Activated CD4-positive, alpha-beta memory T cell treated with anti-CD3 and anti-CD28 coated beads for 36 hours (primary cell): ENCODE data around the gene C22orf15. TPM values are rescaled to one million over a fixed set of nuclear protein-coding genes. Genes with fewer than 3 reads are reported as not detected.
A peak's percentile ranks its signal among the peaks of the same experiment; 100 is the strongest.

ENCODE experiments used
- CTCF ChIA-PET: fragments of 350-600 bp; sonication (Branson Sonifier 250); formaldehyde crosslinking; loops from one replicate; lab custom pipeline; 2021; ENCODE audit warnings: antibody characterized with exemption, inconsistent platforms; lab: Charles Lee
- POLR2A ChIA-PET: fragments of 350-600 bp; sonication (Branson Sonifier 250); formaldehyde crosslinking; loops from one replicate; lab custom pipeline; 2021; ENCODE audit warnings: antibody characterized with exemption; lab: Charles Lee
- DNase-seq: peaks from one replicate; pipeline ENCODE4 v3.0.0-alpha.2; 2020
- H3K27ac Mint-ChIP-seq: one replicate; pipeline ENCODE4 v1.8.0; 2021; ENCODE audit warnings: mixed read lengths
- H3K27me3 Mint-ChIP-seq: one replicate; pipeline ENCODE4 v1.8.0; 2021; ENCODE audit warnings: mixed read lengths
- H3K36me3 Mint-ChIP-seq: one replicate; pipeline ENCODE4 v1.8.0; 2021; ENCODE audit warnings: mixed read lengths
- H3K4me1 Mint-ChIP-seq: one replicate; pipeline ENCODE4 v1.8.0; 2021; ENCODE audit warnings: low read depth, mixed read lengths
- H3K4me3 Mint-ChIP-seq: one replicate; pipeline ENCODE4 v1.8.0; 2021; ENCODE audit warnings: mild to moderate bottlenecking, mixed read lengths
- H3K9me3 Mint-ChIP-seq: one replicate; pipeline ENCODE4 v1.8.0; 2021; ENCODE audit warnings: mixed read lengths
- intact Hi-C: fragments of 100-400 bp; cut with micrococcal nuclease; formaldehyde crosslinking; loops from one replicate; pipeline ENCODE4 v1.15.1; 2023
- total RNA-seq, 2 experiments: library from RNA; stranded (reverse); gene quantifications; one replicate each; pipeline ENCODE4 v1.2.3, GENCODE V29; 2021

Gene C22orf15
- total RNA-seq, 2 experiments from 2014 or later: 0.31 to 0.90 TPM

- Mint-ChIP-seq H3K9me3 (no peaks in the 10 kb centered on the region), H3K4me3 (no peak overlapping the region), H3K4me1 (peaks cover 18% of the 10 kb centered on the region), H3K36me3 (no peaks in the 10 kb centered on the region), H3K27me3 (no peaks in the 10 kb centered on the region), H3K27ac (no peak overlapping the region)
- intact Hi-C loops: no loop called here
- ChIA-PET CTCF (no interaction called here), POLR2A (no interaction called here)
- no peak for DNase-seq
These were observed 21.5 kb downstream of the C22orf15 start for GRCh38 chr22:23784215-23784732.

GRCh38 chr22:23786261-23786710 is 23.5 kb downstream of the C22orf15 start:
- Mint-ChIP-seq H3K4me3 (peak overlapping the region; percentile 86), H3K27me3 (no peaks in the 10 kb centered on the region), H3K36me3 (no peaks in the 10 kb centered on the region), H3K4me1 (peaks cover 25% of the 10 kb centered on the region), H3K27ac (peak overlapping the region; percentile 94), H3K9me3 (no peaks in the 10 kb centered on the region)
- POLR2A ChIA-PET: interaction anchor here (0.7 to 2.4 kb wide), 7 partner anchors 11 to 127 kb away, joined by 3 to 8 read pairs (median 4); partner anchors contain the start of genes MMP11 and ZNF70
- no peak for DNase-seq
- CTCF ChIA-PET: interaction anchor here (0.5 to 1.3 kb wide), 3 partner anchors 15 to 63 kb away, joined by 3 to 5 read pairs (median 3); no protein-coding TSS in a partner anchor
- intact Hi-C loops: loop anchor here (2.0 to 5.0 kb wide), 3 partner anchors 13 to 109 kb away; partner anchors contain the start of genes MIF, MMP11 and SLC2A11

- CTCF ChIA-PET: interaction anchor here (0.5 to 2.4 kb wide), 5 partner anchors 13 to 106 kb away, joined by 3 to 9 read pairs (median 3); no protein-coding TSS in a partner anchor
- peak; percentile 93 for DNase-seq
- peak within 1 kb of the TSS; percentile 94 for H3K27ac Mint-ChIP-seq
- POLR2A ChIA-PET: interaction anchor here (0.9 to 2.4 kb wide), 6 partner anchors 15 to 127 kb away, joined by 3 to 8 read pairs (median 4); partner anchors contain the start of genes MIF, MMP11 and ZNF70
- intact Hi-C loops: loop anchor here (1.0 to 5.0 kb wide), 6 partner anchors 14 to 224 kb away; partner anchors contain the start of genes CABIN1, DERL3, MIF and MMP11
- H3K36me3 Mint-ChIP-seq: no peaks in the 10 kb centered on the region
- H3K27me3 Mint-ChIP-seq: no peaks in the 10 kb centered on the region
- H3K4me1 Mint-ChIP-seq: peaks cover 25% of the 10 kb centered on the region
- H3K4me3 Mint-ChIP-seq: peak within 1 kb of the TSS; percentile 86
- no peaks in the 10 kb centered on the region for H3K9me3 Mint-ChIP-seq
These were observed 24.2 kb downstream of the C22orf15 start, which contains the start of gene SMARCB1 for GRCh38 chr22:23786752-23787599. TSS of gene SMARCB1 (plus strand) at chr22:23786966. CDS start at chr22:23787170, 204 bp downstream.

GRCh38 chr22:23787600-23787896 is 24.8 kb downstream of the C22orf15 start:
- ChIA-PET CTCF (interaction anchor here (0.8 to 2.4 kb wide), 3 partner anchors 13 to 106 kb away, joined by 3 to 9 read pairs (median 3); no protein-coding TSS in a partner anchor), POLR2A (interaction anchor here (0.6 to 2.4 kb wide), 5 partner anchors 10 to 126 kb away, joined by 3 to 8 read pairs (median 3); partner anchors contain the start of genes MIF and MMP11)
- intact Hi-C loops: loop anchor here (1.0 to 5.0 kb wide), 6 partner anchors 15 to 224 kb away; partner anchors contain the start of genes CABIN1, DERL3, MIF and MMP11
- no peaks in the 10 kb centered on the region for H3K9me3 Mint-ChIP-seq
- no peaks in the 10 kb centered on the region for H3K27me3 Mint-ChIP-seq
- peak overlapping the region; percentile 79 for H3K27ac Mint-ChIP-seq
- no peak for DNase-seq
- peaks cover 25% of the 10 kb centered on the region for H3K4me1 Mint-ChIP-seq
- H3K4me3 Mint-ChIP-seq: peak overlapping the region; percentile 86
- H3K36me3 Mint-ChIP-seq: no peaks in the 10 kb centered on the region

GRCh38 chr22:23787910-23788309 is 25.1 kb downstream of the C22orf15 start:
- peaks cover 25% of the 10 kb centered on the region for H3K4me1 Mint-ChIP-seq
- DNase-seq: no peak
- no peaks in the 10 kb centered on the region for H3K36me3 Mint-ChIP-seq
- ChIA-PET POLR2A (interaction anchor here (0.6 to 2.4 kb wide), 4 partner anchors 9 to 126 kb away, joined by 3 to 8 read pairs (median 4); partner anchors contain the start of gene MMP11), CTCF (interaction anchor here (0.8 to 2.4 kb wide), 2 partner anchors 62 to 106 kb away, joined by 3 to 9 read pairs; no protein-coding TSS in a partner anchor)
- intact Hi-C loops: loop anchor here (1.0 to 5.0 kb wide), 6 partner anchors 15 to 223 kb away; partner anchors contain the start of genes CABIN1, DERL3, MIF and MMP11
- no peaks in the 10 kb centered on the region for H3K9me3 Mint-ChIP-seq
- H3K4me3 Mint-ChIP-seq: peak overlapping the region; percentile 86
- H3K27me3 Mint-ChIP-seq: no peaks in the 10 kb centered on the region
- H3K27ac Mint-ChIP-seq: peak overlapping the region; percentile 79

GRCh38 chr22:23789121-23789520 is 26.3 kb downstream of the C22orf15 start:
- CTCF ChIA-PET: interaction anchor here (2.4 kb wide), 1 partner anchor 61 kb away, joined by 9 read pairs; no protein-coding TSS in a partner anchor
- Mint-ChIP-seq H3K4me3 (no peak overlapping the region), H3K27ac (no peak overlapping the region), H3K4me1 (peaks cover 25% of the 10 kb centered on the region), H3K27me3 (no peaks in the 10 kb centered on the region), H3K9me3 (no peaks in the 10 kb centered on the region), H3K36me3 (peaks cover 2% of the 10 kb centered on the region)
- POLR2A ChIA-PET: interaction anchor here (0.5 kb wide), 2 partner anchors 30 to 222 kb away, joined by 4 read pairs; no protein-coding TSS in a partner anchor
- DNase-seq: no peak
- intact Hi-C loops: loop anchor here (5.0 kb wide), 1 partner anchor 68 kb away; the partner anchor contains the start of gene SLC2A11

- Mint-ChIP-seq H3K4me1 (peaks cover 25% of the 10 kb centered on the region), H3K4me3 (no peak overlapping the region), H3K9me3 (no peaks in the 10 kb centered on the region), H3K36me3 (peaks cover 2% of the 10 kb centered on the region), H3K27me3 (no peaks in the 10 kb centered on the region), H3K27ac (no peak overlapping the region)
- CTCF ChIA-PET: interaction anchor here (1.0 to 2.4 kb wide), 2 partner anchors 60 kb away, joined by 3 to 9 read pairs; no protein-coding TSS in a partner anchor
- intact Hi-C loops: loop anchor here (5.0 kb wide), 1 partner anchor 68 kb away; the partner anchor contains the start of gene SLC2A11
- no peak for DNase-seq
- POLR2A ChIA-PET: interaction anchor here (0.5 kb wide), 2 partner anchors 30 to 221 kb away, joined by 4 read pairs; no protein-coding TSS in a partner anchor
These were observed 26.8 kb downstream of the C22orf15 start for GRCh38 chr22:23789638-23790037.

- ChIA-PET CTCF (no interaction called here), POLR2A (no interaction called here)
- Mint-ChIP-seq H3K4me1 (peaks cover 25% of the 10 kb centered on the region), H3K4me3 (no peak overlapping the region), H3K27ac (no peak overlapping the region), H3K36me3 (peaks cover 3% of the 10 kb centered on the region), H3K27me3 (no peaks in the 10 kb centered on the region), H3K9me3 (no peaks in the 10 kb centered on the region)
- DNase-seq: no peak
- intact Hi-C loops: no loop called here
These were observed 28.3 kb downstream of the C22orf15 start for GRCh38 chr22:23790819-23791737.

GRCh38 chr22:23791738-23792645 is 29.2 kb downstream of the C22orf15 start:
- Mint-ChIP-seq H3K27ac (no peak overlapping the region), H3K9me3 (no peaks in the 10 kb centered on the region), H3K27me3 (no peaks in the 10 kb centered on the region), H3K4me1 (peaks cover 18% of the 10 kb centered on the region), H3K4me3 (no peak overlapping the region), H3K36me3 (peaks cover 10% of the 10 kb centered on the region)
- no peak for DNase-seq
- intact Hi-C loops: no loop called here
- POLR2A ChIA-PET: no interaction called here
- CTCF ChIA-PET: no interaction called here

- Mint-ChIP-seq H3K9me3 (no peaks in the 10 kb centered on the region), H3K36me3 (peaks cover 15% of the 10 kb centered on the region), H3K4me3 (no peak overlapping the region), H3K27me3 (no peaks in the 10 kb centered on the region), H3K27ac (no peak overlapping the region), H3K4me1 (peaks cover 11% of the 10 kb centered on the region)
- intact Hi-C loops: no loop called here
- no peak for DNase-seq
- CTCF ChIA-PET: interaction anchor here (0.6 kb wide), 1 partner anchor 72 kb away, joined by 3 read pairs; no protein-coding TSS in a partner anchor
- POLR2A ChIA-PET: no interaction called here
These were observed 30.5 kb downstream of the C22orf15 start for GRCh38 chr22:23793326-23793725.
